ENCODE measurements around the gene IQCF2.
"Not testable (repeated sequence)": the region's sequence is repeated elsewhere in the genome, so short reads cannot be mapped to it uniquely, and the experiment has no call there.

IQCF2 gene

GRCh38 chr3:51860703-51861665 is at the start of gene IQCF2:
Gene IQCF2 (plus strand): TSS chr3:51861615. CDS start chr3:51861667, 52 bp downstream.
- peak; percentile 70 for DNase-seq

GRCh38 chr3:51813539-51813938 is 47.9 kb upstream of the IQCF2 start:
- no peak for DNase-seq

- no peak for DNase-seq
Observed at GRCh38 chr3:51814034-51814433, 47.4 kb upstream of the IQCF2 start.

- no peak for DNase-seq
Observed at GRCh38 chr3:51815614-51816013, 45.8 kb upstream of the IQCF2 start.

- DNase-seq, result no peak
Observed at GRCh38 chr3:51816723-51817122, 44.7 kb upstream of the IQCF2 start.

GRCh38 chr3:51817375-51817774 is 44.0 kb upstream of the IQCF2 start:
- DNase-seq, result no peak

- no peak for DNase-seq
Observed at GRCh38 chr3:51819151-51819550, 42.3 kb upstream of the IQCF2 start.

GRCh38 chr3:51819709-51820406 is 41.6 kb upstream of the IQCF2 start:
- DNase-seq, result peak; percentile 51

GRCh38 chr3:51828297-51828696 is 33.1 kb upstream of the IQCF2 start:
- DNase-seq, result no peak

GRCh38 chr3:51830345-51830744 is 31.1 kb upstream of the IQCF2 start:
- DNase-seq, result no peak

GRCh38 chr3:51830836-51831385 is 30.5 kb upstream of the IQCF2 start:
- DNase-seq, result no peak

GRCh38 chr3:51836606-51837005 is 24.8 kb upstream of the IQCF2 start:
- no peak for DNase-seq

- DNase-seq, result no peak
Observed at GRCh38 chr3:51845129-51845528, 16.3 kb upstream of the IQCF2 start.

- not testable (repeated sequence) for DNase-seq
Observed at GRCh38 chr3:51855411-51855810, 6.0 kb upstream of the IQCF2 start.

- no peak for DNase-seq
Observed at GRCh38 chr3:51862886-51863285, 1.5 kb downstream of the IQCF2 start.

- not testable (repeated sequence) for DNase-seq
Observed at GRCh38 chr3:51868896-51869295, 7.5 kb downstream of the IQCF2 start.

GRCh38 chr3:51869304-51869703 is 7.9 kb downstream of the IQCF2 start:
- no peak for DNase-seq

- DNase-seq, result no peak
Observed at GRCh38 chr3:51873253-51873766, 11.9 kb downstream of the IQCF2 start.

- DNase-seq, result no peak
Observed at GRCh38 chr3:51873876-51874275, 12.5 kb downstream of the IQCF2 start.

- no peak for DNase-seq
Observed at GRCh38 chr3:51874411-51874810, 13.0 kb downstream of the IQCF2 start.

- DNase-seq, result peak; percentile 7
Observed at GRCh38 chr3:51874889-51875288, 13.5 kb downstream of the IQCF2 start.

- DNase-seq, result no peak
Observed at GRCh38 chr3:51875501-51875900, 14.1 kb downstream of the IQCF2 start, which contains the start of gene IQCF5. Gene IQCF5 (minus strand): TSS chr3:51875601. CDS start chr3:51875531, 70 bp downstream.

- no peak for DNase-seq
Observed at GRCh38 chr3:51876186-51876585, 14.8 kb downstream of the IQCF2 start.
